GM12878 (cell line): Measurements from ENCODE around the gene TAB2. TPM values are rescaled to one million over a fixed set of nuclear protein-coding genes. Genes with fewer than 3 reads are reported as not detected.
A peak's percentile ranks its signal among the peaks of the same experiment; 100 is the strongest.

Experiments
- ATF7 ChIP-seq: fragments of 450-650 bp; IDR thresholded peaks from 2 replicates; pipeline ENCODE4 v1.6.1; 2016; ENCODE audit warnings: low read depth, mild to moderate bottlenecking
- BCL11A ChIP-seq: IDR thresholded peaks from 2 replicates; pipeline ENCODE4 v1.6.1; 2011; ENCODE audit warnings: low read depth, low read length
- BHLHE40 ChIP-seq, 2 experiments: fragments of 450-650 bp in 1 of 2; IDR thresholded peaks; 2 replicates each; pipeline ENCODE4 v1.6.1; 2011 to 2017; ENCODE audit warnings: low read depth in 2 of 2, borderline replicate concordance in 1 of 2, improper control_type of control experiment in 1 of 2, low read length in 1 of 2, mild to moderate bottlenecking in 1 of 2
- CBX3 ChIP-seq: fragments of 200-600 bp; sonication (generic); IDR thresholded peaks from 2 replicates; pipeline ENCODE4 v1.6.1; 2016; ENCODE audit warnings: low read depth, borderline replicate concordance
- CREB1 ChIP-seq: IDR thresholded peaks from 2 replicates; pipeline ENCODE4 v1.6.1; 2012; ENCODE audit warnings: low read depth, mild to moderate bottlenecking, inconsistent platforms
- FOS ChIP-seq: IDR thresholded peaks from 3 replicates; pipeline ENCODE4 v1.6.1; 2011; ENCODE audit warnings: borderline replicate concordance; ENCODE audit not compliant: insufficient read length; ENCODE audit errors: extremely low read depth
- FOXK2 ChIP-seq: fragments of 450-650 bp; IDR thresholded peaks from 2 replicates; pipeline ENCODE4 v1.6.1; 2017; ENCODE audit warnings: mild to moderate bottlenecking, moderate library complexity
- FOXM1 ChIP-seq: IDR thresholded peaks from 2 replicates; pipeline ENCODE4 v1.6.1; 2012; ENCODE audit warnings: low read depth, mild to moderate bottlenecking, inconsistent platforms, low read length, moderate library complexity
- GATAD2B ChIP-seq: fragments of 450-650 bp; conservative IDR thresholded peaks from 2 replicates; pipeline ENCODE4 v1.6.1; 2017; ENCODE audit warnings: low read depth, mild to moderate bottlenecking, moderate library complexity
- HCFC1 ChIP-seq: fragments of 150-350 bp; IDR thresholded peaks from 2 replicates; pipeline ENCODE4 v1.6.1; 2014; ENCODE audit warnings: low read length
- HDAC2 ChIP-seq: fragments of 200-600 bp; sonication (generic); IDR thresholded peaks from 2 replicates; pipeline ENCODE4 v1.6.1; 2017
- IKZF1 ChIP-seq: fragments of 450-650 bp; conservative IDR thresholded peaks from 2 replicates; pipeline ENCODE4 v1.6.1; 2017; ENCODE audit warnings: antibody characterized with exemption, mild to moderate bottlenecking
- IKZF2 ChIP-seq, 2 experiments: fragments of 450-650 bp; IDR thresholded peaks; 2 replicates each; pipeline ENCODE4 v1.6.1; 2017; ENCODE audit warnings: mild to moderate bottlenecking in 2 of 2, moderate library complexity in 2 of 2
- IRF4 ChIP-seq: IDR thresholded peaks from 2 replicates; pipeline ENCODE4 v1.6.1; 2011; ENCODE audit warnings: low read depth, low read length
- MTA2 ChIP-seq: fragments of 450-650 bp; IDR thresholded peaks from 2 replicates; pipeline ENCODE4 v1.6.1; 2016; ENCODE audit warnings: low read depth, mild to moderate bottlenecking, moderate library complexity
- NFXL1 ChIP-seq: fragments of 450-650 bp; IDR thresholded peaks from 2 replicates; pipeline ENCODE4 v1.6.1; 2017; ENCODE audit warnings: antibody characterized with exemption, mild to moderate bottlenecking, borderline replicate concordance
- PAX5 ChIP-seq: IDR thresholded peaks from 2 replicates; pipeline ENCODE4 v1.6.1; 2011; ENCODE audit warnings: low read depth, low read length, borderline replicate concordance
- RBBP5 ChIP-seq: fragments of 200-600 bp; sonication (generic); conservative IDR thresholded peaks from 2 replicates; pipeline ENCODE4 v1.6.1; 2016
- SMAD1 ChIP-seq: fragments of 450-650 bp; IDR thresholded peaks from 2 replicates; pipeline ENCODE4 v1.6.1; 2018; ENCODE audit warnings: mild to moderate bottlenecking, low read depth; ENCODE audit not compliant: partially characterized antibody
- SREBF2 ChIP-seq: IDR thresholded peaks from 2 replicates; pipeline ENCODE4 v1.6.1; 2012; ENCODE audit warnings: mild to moderate bottlenecking, low read length
- SRF ChIP-seq, 2 experiments: IDR thresholded peaks; 2 replicates each; pipeline ENCODE4 v1.6.1; 2011; ENCODE audit warnings: low read depth in 2 of 2, low read length in 2 of 2, mild to moderate bottlenecking in 1 of 2, moderate library complexity in 1 of 2
- ZNF384 ChIP-seq: IDR thresholded peaks from 2 replicates; pipeline ENCODE4 v1.6.1; 2012; ENCODE audit warnings: low read depth, mild to moderate bottlenecking, low read length, improper control_type of control experiment, borderline replicate concordance
- ZSCAN29 ChIP-seq: fragments of 450-650 bp; IDR thresholded peaks from 2 replicates; pipeline ENCODE4 v1.6.1; 2017; ENCODE audit warnings: mild to moderate bottlenecking, moderate library complexity
- polyA plus RNA-seq, 11 experiments: library from polyadenylated mRNA; depleted of rRNA in 4 of 11; unstranded in 6 of 11; stranded (reverse) in 5 of 11; fragments of >200 nt; fragmentation: Nextera tagmentation in 4 of 11; fragmentation: Illumina TruSeq in 1 of 11; extraction: Ambion mirVana in 4 of 11; extraction: Trizol in 1 of 11; gene quantifications; 1 replicate in 1 of 11; 2 replicates in 10 of 11; pipeline versions ENCODE4 v1.2.1 to v1.2.3, GENCODE V29; 2011 to 2016; ENCODE audit warnings: inconsistent platforms in 2 of 11, missing spikeins in 2 of 11, low read depth in 1 of 11
- total RNA-seq, 4 experiments: library from RNA; depleted of rRNA in 3 of 4; stranded (reverse); fragments of >200 nt in 3 of 4; fragmentation: Illumina TruSeq in 1 of 4; extraction: Trizol in 1 of 4; gene quantifications; 2 replicates each; pipeline versions ENCODE4 v1.2.1 to v1.2.3, GENCODE V29; 2013 to 2021
- TF ChIP-seq, protein P1 (sequence below): fragments of 450-650 bp; IDR thresholded peaks from 2 replicates; pipeline ENCODE4 v1.6.1; 2017; ENCODE audit warnings: mild to moderate bottlenecking
- TF ChIP-seq, protein P2 (sequence below): IDR thresholded peaks from 2 replicates; pipeline ENCODE4 v1.6.1; 2011; ENCODE audit warnings: low read depth, mild to moderate bottlenecking, low read length, moderate library complexity, borderline replicate concordance; ENCODE audit errors: extremely low read depth
- TF ChIP-seq, protein P3 (sequence below): fragments of 450-650 bp; conservative IDR thresholded peaks from 2 replicates; pipeline ENCODE4 v1.6.1; 2017; ENCODE audit warnings: mild to moderate bottlenecking, moderate library complexity
- TF ChIP-seq, protein P4 (sequence below): IDR thresholded peaks from 2 replicates; pipeline ENCODE4 v1.6.1; 2012; ENCODE audit warnings: low read depth, low read length, improper control_type of control experiment
- TF ChIP-seq, protein P5 (sequence below): fragments of 450-650 bp; IDR thresholded peaks from 2 replicates; pipeline ENCODE4 v1.6.1; 2017; ENCODE audit warnings: mild to moderate bottlenecking, low read depth, inconsistent platforms; ENCODE audit not compliant: poor library complexity, severe bottlenecking

TAB2 gene
- total and polyA plus RNA-seq, 10 of the 15 experiments (the other 5 are each of a cell fraction or from before 2014, with no cell fraction given): 8.9 to 66.3 (median 23.0) TPM

DNA sequence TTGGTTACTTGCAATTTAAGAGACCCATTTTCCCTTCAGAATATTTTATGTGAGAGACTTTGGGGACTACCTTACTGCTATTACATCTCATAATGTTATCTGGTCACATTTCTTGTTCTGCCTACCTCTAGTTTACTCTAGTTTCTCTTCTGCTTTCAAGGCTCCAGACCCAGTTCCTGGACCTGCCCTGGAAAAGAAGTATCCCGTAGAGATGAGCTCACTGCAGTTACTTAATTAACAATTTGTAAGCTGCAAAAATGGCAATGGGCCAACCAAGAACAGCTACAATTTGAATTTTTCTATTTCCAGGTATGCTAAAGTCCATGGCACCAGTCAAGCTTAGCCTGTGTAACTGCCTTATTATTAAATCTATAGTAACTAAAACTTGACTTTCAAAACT, 25.0 kb downstream of the TAB2 start (continued):
- TF ChIP-seq ATF7: peak; percentile 38; the same call in 1 of the 2 replicates
- 0 out of 4 replicates have a peak, but pooled peaks of 1 of the 2 experiments have one; percentile 13 for TF ChIP-seq BHLHE40 (IDR thresholded peaks at IDR 0.05; ENCODE audit: borderline replicate concordance in 1 of 2, low read depth in 2 of 2, low read length in 1 of 2)
- TF ChIP-seq IKZF2 (IDR thresholded peaks at IDR 0.05): peak; percentile 64 to 66; a peak in 3 of 4 replicates
- TF ChIP-seq, protein P1, sequence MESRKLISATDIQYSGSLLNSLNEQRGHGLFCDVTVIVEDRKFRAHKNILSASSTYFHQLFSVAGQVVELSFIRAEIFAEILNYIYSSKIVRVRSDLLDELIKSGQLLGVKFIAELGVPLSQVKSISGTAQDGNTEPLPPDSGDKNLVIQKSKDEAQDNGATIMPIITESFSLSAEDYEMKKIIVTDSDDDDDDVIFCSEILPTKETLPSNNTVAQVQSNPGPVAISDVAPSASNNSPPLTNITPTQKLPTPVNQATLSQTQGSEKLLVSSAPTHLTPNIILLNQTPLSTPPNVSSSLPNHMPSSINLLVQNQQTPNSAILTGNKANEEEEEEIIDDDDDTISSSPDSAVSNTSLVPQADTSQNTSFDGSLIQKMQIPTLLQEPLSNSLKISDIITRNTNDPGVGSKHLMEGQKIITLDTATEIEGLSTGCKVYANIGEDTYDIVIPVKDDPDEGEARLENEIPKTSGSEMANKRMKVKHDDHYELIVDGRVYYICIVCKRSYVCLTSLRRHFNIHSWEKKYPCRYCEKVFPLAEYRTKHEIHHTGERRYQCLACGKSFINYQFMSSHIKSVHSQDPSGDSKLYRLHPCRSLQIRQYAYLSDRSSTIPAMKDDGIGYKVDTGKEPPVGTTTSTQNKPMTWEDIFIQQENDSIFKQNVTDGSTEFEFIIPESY: no peak
- TF ChIP-seq, protein P2, sequence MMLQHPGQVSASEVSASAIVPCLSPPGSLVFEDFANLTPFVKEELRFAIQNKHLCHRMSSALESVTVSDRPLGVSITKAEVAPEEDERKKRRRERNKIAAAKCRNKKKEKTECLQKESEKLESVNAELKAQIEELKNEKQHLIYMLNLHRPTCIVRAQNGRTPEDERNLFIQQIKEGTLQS: no peak
- no peak for TF ChIP-seq SRF (IDR thresholded peaks at IDR 0.05; ENCODE audit: low read depth in 2 of 2, low read length in 2 of 2)
- TF ChIP-seq, protein P3, sequence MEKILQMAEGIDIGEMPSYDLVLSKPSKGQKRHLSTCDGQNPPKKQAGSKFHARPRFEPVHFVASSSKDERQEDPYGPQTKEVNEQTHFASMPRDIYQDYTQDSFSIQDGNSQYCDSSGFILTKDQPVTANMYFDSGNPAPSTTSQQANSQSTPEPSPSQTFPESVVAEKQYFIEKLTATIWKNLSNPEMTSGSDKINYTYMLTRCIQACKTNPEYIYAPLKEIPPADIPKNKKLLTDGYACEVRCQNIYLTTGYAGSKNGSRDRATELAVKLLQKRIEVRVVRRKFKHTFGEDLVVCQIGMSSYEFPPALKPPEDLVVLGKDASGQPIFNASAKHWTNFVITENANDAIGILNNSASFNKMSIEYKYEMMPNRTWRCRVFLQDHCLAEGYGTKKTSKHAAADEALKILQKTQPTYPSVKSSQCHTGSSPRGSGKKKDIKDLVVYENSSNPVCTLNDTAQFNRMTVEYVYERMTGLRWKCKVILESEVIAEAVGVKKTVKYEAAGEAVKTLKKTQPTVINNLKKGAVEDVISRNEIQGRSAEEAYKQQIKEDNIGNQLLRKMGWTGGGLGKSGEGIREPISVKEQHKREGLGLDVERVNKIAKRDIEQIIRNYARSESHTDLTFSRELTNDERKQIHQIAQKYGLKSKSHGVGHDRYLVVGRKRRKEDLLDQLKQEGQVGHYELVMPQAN: no peak
- TF ChIP-seq HDAC2: no peak
- TF ChIP-seq IKZF1: peak; percentile 69
- peak; percentile 39 for TF ChIP-seq MTA2
- no peak for TF ChIP-seq RBBP5
- no peak for TF ChIP-seq BCL11A
- no peak for TF ChIP-seq GATAD2B
- TF ChIP-seq CREB1: no peak
- no peak for TF ChIP-seq HCFC1
- TF ChIP-seq ZNF384: no peak
- no peak for TF ChIP-seq SMAD1
- TF ChIP-seq PAX5: no peak
- no peak for TF ChIP-seq NFXL1
- TF ChIP-seq FOXM1: no peak
- TF ChIP-seq, protein P4, sequence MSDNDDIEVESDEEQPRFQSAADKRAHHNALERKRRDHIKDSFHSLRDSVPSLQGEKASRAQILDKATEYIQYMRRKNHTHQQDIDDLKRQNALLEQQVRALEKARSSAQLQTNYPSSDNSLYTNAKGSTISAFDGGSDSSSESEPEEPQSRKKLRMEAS: no peak
- TF ChIP-seq CBX3: no peak
- TF ChIP-seq FOS: no peak
- no peak for TF ChIP-seq SREBF2
- no peak for TF ChIP-seq FOXK2
- no peak for TF ChIP-seq IRF4
- TF ChIP-seq ZSCAN29: no peak
- TF ChIP-seq, protein P5, sequence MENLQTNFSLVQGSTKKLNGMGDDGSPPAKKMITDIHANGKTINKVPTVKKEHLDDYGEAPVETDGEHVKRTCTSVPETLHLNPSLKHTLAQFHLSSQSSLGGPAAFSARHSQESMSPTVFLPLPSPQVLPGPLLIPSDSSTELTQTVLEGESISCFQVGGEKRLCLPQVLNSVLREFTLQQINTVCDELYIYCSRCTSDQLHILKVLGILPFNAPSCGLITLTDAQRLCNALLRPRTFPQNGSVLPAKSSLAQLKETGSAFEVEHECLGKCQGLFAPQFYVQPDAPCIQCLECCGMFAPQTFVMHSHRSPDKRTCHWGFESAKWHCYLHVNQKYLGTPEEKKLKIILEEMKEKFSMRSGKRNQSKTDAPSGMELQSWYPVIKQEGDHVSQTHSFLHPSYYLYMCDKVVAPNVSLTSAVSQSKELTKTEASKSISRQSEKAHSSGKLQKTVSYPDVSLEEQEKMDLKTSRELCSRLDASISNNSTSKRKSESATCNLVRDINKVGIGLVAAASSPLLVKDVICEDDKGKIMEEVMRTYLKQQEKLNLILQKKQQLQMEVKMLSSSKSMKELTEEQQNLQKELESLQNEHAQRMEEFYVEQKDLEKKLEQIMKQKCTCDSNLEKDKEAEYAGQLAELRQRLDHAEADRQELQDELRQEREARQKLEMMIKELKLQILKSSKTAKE: peak; percentile 39
